HepG2 (cell line): Measurements from ENCODE around the gene WFDC5. TPM values are rescaled to one million over a fixed set of nuclear protein-coding genes. Genes with fewer than 3 reads are reported as not detected.

Experiments
- ATAC-seq: fragments of 200-7000 bp; cut with Tn5 transposase; 3 replicates; pipeline ENCODE4 v1.9.1; 2020; ENCODE audit warnings: mild to moderate bottlenecking, moderate library complexity
- BruUV-seq: library from RNA; stranded (reverse); fragments of 400-500 nt; replicated peaks from 2 replicates; lab custom pipeline; 2021; lab: Mats Ljungman, UMichigan
- CTCF ChIA-PET: fragments of 300-600 bp; formaldehyde crosslinking; extraction: SDS; loops from one replicate; lab custom pipeline; 2021; ENCODE audit warnings: low total read pairs, inconsistent platforms, low intra/inter-chr PET ratio; lab: Yijun Ruan, JAX
- POLR2A ChIA-PET: fragments of 350-600 bp; sonication (Branson Sonifier 250); formaldehyde crosslinking; loops from one replicate; lab custom pipeline; 2020; ENCODE audit warnings: antibody characterized with exemption, inconsistent platforms; lab: Yijun Ruan, JAX
- DNase-seq: peaks from one replicate; pipeline ENCODE4 v3.0.0-alpha.2; 2015; ENCODE audit warnings: low spot score
- FAIRE-seq: peaks from 3 replicates; lab custom pipeline; 2011; peaks lifted over from hg19 to GRCh38; lab: Jason Lieb, UNC
- H2AFZ ChIP-seq: one replicate; pipeline ENCODE4 v1.6.1; 2011; ENCODE audit warnings: low read length, inconsistent platforms
- H3K27ac ChIP-seq: fragments of 300-600 bp; 3 replicates; pipeline ENCODE4 v1.8.0; 2011; ENCODE audit warnings: mixed run types, mild to moderate bottlenecking, mixed read lengths, low read length, inconsistent platforms; ENCODE audit not compliant: insufficient read depth; ENCODE audit errors: extremely low read length
- H3K27me3 ChIP-seq, 2 experiments: fragments of 200-600 bp in 1 of 2; 2 replicates in 1 of 2; 3 replicates in 1 of 2; pipeline versions ENCODE4 v1.6.0 to v1.8.0; 2011; ENCODE audit warnings: low read length in 2 of 2, mild to moderate bottlenecking in 2 of 2, moderate library complexity in 2 of 2, inconsistent platforms in 1 of 2; ENCODE audit not compliant: insufficient read depth in 2 of 2, control insufficient read depth in 1 of 2
- H3K36me3 ChIP-seq, 2 experiments: fragments of 200-600 bp in 1 of 2; replicated peaks in 1 of 2; 2 replicates in 1 of 2; 3 replicates in 1 of 2; pipeline versions ENCODE4 v1.5.1 to v1.8.0; 2011; ENCODE audit warnings: low read length in 2 of 2, inconsistent platforms in 1 of 2; ENCODE audit not compliant: insufficient read depth in 2 of 2, control insufficient read depth in 1 of 2
- H3K4me1 ChIP-seq: 2 replicates; pipeline ENCODE4 v1.5.1; 2012; ENCODE audit warnings: low read length, inconsistent platforms; ENCODE audit not compliant: insufficient read depth
- H3K4me2 ChIP-seq: 2 replicates; pipeline ENCODE4 v1.6.0; 2011; ENCODE audit warnings: low read depth, low read length, inconsistent platforms
- H3K4me3 ChIP-seq, 3 experiments: fragments of 200-600 bp in 1 of 3; sonication (generic), shearing (Covaris generic) in 1 of 3; replicated peaks in 1 of 3; 2 replicates each; pipeline ENCODE4 v1.5.1; 2011 to 2016; ENCODE audit warnings: low read length in 3 of 3, inconsistent platforms in 2 of 3, low read depth in 2 of 3, mild to moderate bottlenecking in 2 of 3, control low read depth in 1 of 3, mixed read lengths in 1 of 3; ENCODE audit not compliant: insufficient read depth in 1 of 3
- H3K79me2 ChIP-seq: one replicate; pipeline ENCODE4 v1.6.1; 2011; ENCODE audit warnings: low read length, inconsistent platforms; ENCODE audit not compliant: insufficient read depth
- H3K9ac ChIP-seq: 2 replicates; pipeline ENCODE4 v1.6.0; 2011; ENCODE audit warnings: mild to moderate bottlenecking, low read depth, low read length, inconsistent platforms; ENCODE audit not compliant: insufficient read depth
- H3K9me3 ChIP-seq: 2 replicates; pipeline ENCODE4 v1.5.1; 2012; ENCODE audit warnings: mild to moderate bottlenecking, low read length
- H4K20me1 ChIP-seq: 2 replicates; pipeline ENCODE4 v1.6.0; 2011; ENCODE audit warnings: inconsistent platforms, mild to moderate bottlenecking, low read length, moderate library complexity; ENCODE audit not compliant: insufficient read depth
- NCOR1 ChIP-seq: fragments of 200-600 bp; sonication (generic); IDR thresholded peaks from 2 replicates; pipeline ENCODE4 v1.7.0; 2017; ENCODE audit warnings: antibody characterized with exemption, low read length, borderline replicate concordance
- NFAT5 ChIP-seq: sonication (generic); formaldehyde crosslinking; IDR thresholded peaks from 2 replicates; pipeline ENCODE4 v1.4.0; 2020; ENCODE audit warnings: missing genetic modification reagents
- REXO4 ChIP-seq: sonication (generic); formaldehyde crosslinking; IDR thresholded peaks from 2 replicates; pipeline ENCODE4 v1.8.0; 2022; ENCODE audit warnings: missing genetic modification reagents, mild to moderate bottlenecking, borderline replicate concordance
- SRY ChIP-seq: sonication (generic); formaldehyde crosslinking; IDR thresholded peaks from 2 replicates; pipeline ENCODE4 v1.8.0; 2022; ENCODE audit warnings: mild to moderate bottlenecking, missing genetic modification reagents
- STAT6 ChIP-seq: sonication (generic); formaldehyde crosslinking; IDR thresholded peaks from 2 replicates; pipeline ENCODE4 v1.4.0; 2020; ENCODE audit warnings: missing genetic modification reagents, mild to moderate bottlenecking, borderline replicate concordance
- TFE3 ChIP-seq: IDR thresholded peaks from 2 replicates; pipeline ENCODE4 v1.6.1; 2016
- ZNF234 ChIP-seq: sonication (generic); formaldehyde crosslinking; conservative IDR thresholded peaks from 2 replicates; pipeline ENCODE4 v1.5.1; 2020; ENCODE audit warnings: mild to moderate bottlenecking, missing genetic modification reagents
- ZNF616 ChIP-seq: sonication (generic); formaldehyde crosslinking; IDR thresholded peaks from 2 replicates; pipeline ENCODE4 v1.5.0; 2020; ENCODE audit warnings: low read depth, mild to moderate bottlenecking, missing genetic modification reagents
- ZNF629 ChIP-seq: sonication (generic); formaldehyde crosslinking; conservative IDR thresholded peaks from 2 replicates; pipeline ENCODE4 v1.5.0; 2020; ENCODE audit warnings: missing genetic modification reagents
- WGBS: methylation state at CpG from one replicate; pipeline ENCODE4 v1.1.6; 2017; ENCODE audit warnings: low lambda C conversion rate; 5-methylcytosine and 5-hydroxymethylcytosine counted together
- in situ Hi-C: cut with HindIII; loops from 2 replicates; pipeline ENCODE4 v1.10.0; 2017; ENCODE audit warnings: low pct_unique_long_range_greater_than_20kb; ENCODE audit not compliant: extremely low pct_ligation_motif_present
- intact Hi-C: fragments of 100-400 bp; cut with micrococcal nuclease; formaldehyde crosslinking; loops from one replicate; pipeline ENCODE4 v1.10.0; 2022; ENCODE audit not compliant: unreplicated experiment
- polyA plus RNA-seq, 8 experiments: library from polyadenylated mRNA; depleted of rRNA in 3 of 8; stranded (reverse) in 7 of 8; unstranded in 1 of 8; fragments of >200 nt; fragmentation: Illumina TruSeq in 4 of 8; extraction: Trizol in 4 of 8; gene quantifications; 2 replicates each; pipeline versions ENCODE4 v1.2.1 to v1.2.3, GENCODE V29; 2011 to 2016; ENCODE audit warnings: low read depth in 4 of 8, missing spikeins in 1 of 8, mixed read lengths in 1 of 8; ENCODE audit not compliant: insufficient read depth in 1 of 8
- total RNA-seq, 5 experiments: library from RNA; depleted of rRNA; stranded (reverse); fragments of >200 nt; fragmentation: Illumina TruSeq; extraction: Trizol; gene quantifications; 2 replicates each; pipeline ENCODE4 v1.2.3, GENCODE V29; 2016; ENCODE audit warnings: low read depth in 1 of 5

Gene WFDC5
- total and polyA plus RNA-seq, 2 of the 13 experiments (the other 11 are each of a cell fraction or from before 2014, with no cell fraction given), result not detected

GRCh38 chr20:45115386-45115774 is 406 bp upstream of the WFDC5 start:
- ChIA-PET CTCF (no interaction called here), POLR2A (no interaction called here)
- no peaks in the 10 kb centered on the region for H3K79me2 ChIP-seq
- no TSS peak for BruUV-seq
- WGBS, result 11% methylated on average over 2 of the region's 3 CpGs
- FAIRE-seq (no peak), DNase-seq (no peak), ATAC-seq (no peak)
- H2AFZ ChIP-seq, result no peak overlapping the region
- no peak overlapping the region for H3K4me2 ChIP-seq
- H3K4me1 ChIP-seq, result peaks cover 7% of the 10 kb centered on the region; the same call in 1 of the 2 replicates
- no peaks in the 10 kb centered on the region for H3K9me3 ChIP-seq
- H3K9ac ChIP-seq, result no peak overlapping the region
- no peak overlapping the region for H3K4me3 ChIP-seq
- no peak overlapping the region for H3K27ac ChIP-seq
- TF ChIP-seq NFAT5 (CRISPR knock-in tag) (0 out of 2 replicates have a peak, but pooled peaks have one; percentile 14), SRY (no peak)
- no peaks in the 10 kb centered on the region for H3K36me3 ChIP-seq
- H4K20me1 ChIP-seq, result no peaks in the 10 kb centered on the region
- in situ Hi-C loops, result no loop called here
- peaks cover 10 to 34% of the 10 kb centered on the region in 2 experiments; a peak in 2 of 5 replicates for H3K27me3 ChIP-seq
- intact Hi-C loops, result no loop called here

GRCh38 chr20:45113865-45114264 is 1.1 kb downstream of the WFDC5 start:
- POLR2A ChIA-PET, result no interaction called here
- Histone ChIP-seq H3K27ac (no peak overlapping the region), H3K4me1 (peaks cover 10% of the 10 kb centered on the region), H3K4me3 (no peak overlapping the region), H2AFZ (no peak overlapping the region), H4K20me1 (no peaks in the 10 kb centered on the region), H3K9ac (no peak overlapping the region), H3K9me3 (no peaks in the 10 kb centered on the region), H3K36me3 (no peaks in the 10 kb centered on the region), H3K4me2 (no peak overlapping the region), H3K27me3 (peaks cover 10 to 35% of the 10 kb centered on the region in 2 experiments; a peak in 2 of 5 replicates), H3K79me2 (no peaks in the 10 kb centered on the region)
- FAIRE-seq (no peak), ATAC-seq (no peak), DNase-seq (no peak)
- BruUV-seq, result no TSS peak
- 4% methylated on average over 3 of the region's 3 CpGs for WGBS
- CTCF ChIA-PET, result no interaction called here
- in situ Hi-C loops (no loop called here), intact Hi-C loops (loop anchor here (5.0 kb wide), 1 partner anchor 102 kb away; no protein-coding TSS in a partner anchor)
- peak; percentile 96 for TF ChIP-seq ZNF629
- no peak for TF ChIP-seq STAT6 (CRISPR knock-in tag)
- TF ChIP-seq TFE3, result no peak
- TF ChIP-seq ZNF234, result no peak
- no peak for TF ChIP-seq REXO4 (CRISPR knock-in tag)
- TF ChIP-seq ZNF616 (CRISPR knock-in tag), result no peak
- no peak for TF ChIP-seq NCOR1
